ENCODE measurements around the gene TNNI2.

- TF ChIP-seq, protein P1, sequence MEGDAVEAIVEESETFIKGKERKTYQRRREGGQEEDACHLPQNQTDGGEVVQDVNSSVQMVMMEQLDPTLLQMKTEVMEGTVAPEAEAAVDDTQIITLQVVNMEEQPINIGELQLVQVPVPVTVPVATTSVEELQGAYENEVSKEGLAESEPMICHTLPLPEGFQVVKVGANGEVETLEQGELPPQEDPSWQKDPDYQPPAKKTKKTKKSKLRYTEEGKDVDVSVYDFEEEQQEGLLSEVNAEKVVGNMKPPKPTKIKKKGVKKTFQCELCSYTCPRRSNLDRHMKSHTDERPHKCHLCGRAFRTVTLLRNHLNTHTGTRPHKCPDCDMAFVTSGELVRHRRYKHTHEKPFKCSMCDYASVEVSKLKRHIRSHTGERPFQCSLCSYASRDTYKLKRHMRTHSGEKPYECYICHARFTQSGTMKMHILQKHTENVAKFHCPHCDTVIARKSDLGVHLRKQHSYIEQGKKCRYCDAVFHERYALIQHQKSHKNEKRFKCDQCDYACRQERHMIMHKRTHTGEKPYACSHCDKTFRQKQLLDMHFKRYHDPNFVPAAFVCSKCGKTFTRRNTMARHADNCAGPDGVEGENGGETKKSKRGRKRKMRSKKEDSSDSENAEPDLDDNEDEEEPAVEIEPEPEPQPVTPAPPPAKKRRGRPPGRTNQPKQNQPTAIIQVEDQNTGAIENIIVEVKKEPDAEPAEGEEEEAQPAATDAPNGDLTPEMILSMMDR (IDR thresholded peaks at IDR 0.05), result no peak
- TF ChIP-seq POLR2A (IDR thresholded peaks at IDR 0.05) (no peak), EP300 (IDR thresholded peaks at IDR 0.05) (no peak), POLR2AphosphoS5 (IDR thresholded peaks at IDR 0.05) (no peak)
These were observed 21.3 kb downstream of the TNNI2 start for GRCh38 chr11:1860108-1860507.

Data from gastroesophageal sphincter (tissue), 3 donors.